Smooth muscle cell (in vitro differentiated cells): ENCODE results near the gene TMEM119. TPM values are rescaled to one million over a fixed set of nuclear protein-coding genes. Genes with fewer than 3 reads are reported as not detected.

ENCODE experiments used
- DNase-seq: peaks from one replicate; lab custom pipeline; 2025; ENCODE audit not compliant: unreplicated experiment; lab: John Stamatoyannopoulos, UW
- H2AFZ ChIP-seq: fragments of 200-600 bp; sonication (generic); 2 replicates; pipeline ENCODE4 v1.6.0; 2016; ENCODE audit warnings: antibody characterized with exemption, low read depth, mild to moderate bottlenecking
- H3F3A ChIP-seq: fragments of 200-600 bp; sonication (generic); 2 replicates; pipeline ENCODE4 v1.6.0; 2017; ENCODE audit warnings: antibody characterized with exemption, low read depth
- H3K27ac ChIP-seq: fragments of 200-600 bp; sonication (generic); 2 replicates; pipeline ENCODE4 v1.5.1; 2016; ENCODE audit warnings: low read depth, mild to moderate bottlenecking
- H3K27me3 ChIP-seq: fragments of 200-600 bp; sonication (generic); 2 replicates; pipeline ENCODE4 v1.6.1; 2016; ENCODE audit warnings: low read depth, mild to moderate bottlenecking
- H3K36me3 ChIP-seq: fragments of 200-600 bp; sonication (generic); 2 replicates; pipeline ENCODE4 v1.5.1; 2016; ENCODE audit warnings: low read depth
- H3K4me1 ChIP-seq: fragments of 200-600 bp; sonication (generic); 2 replicates; pipeline ENCODE4 v1.5.1; 2016; ENCODE audit warnings: low read depth
- H3K4me2 ChIP-seq: fragments of 200-600 bp; sonication (generic); 2 replicates; pipeline ENCODE4 v1.6.0; 2016; ENCODE audit warnings: mild to moderate bottlenecking
- H3K4me3 ChIP-seq: fragments of 200-600 bp; sonication (generic); 2 replicates; pipeline ENCODE4 v1.5.1; 2016; ENCODE audit warnings: mild to moderate bottlenecking
- H3K79me2 ChIP-seq: fragments of 200-600 bp; sonication (generic); 2 replicates; pipeline ENCODE4 v1.6.0; 2016; ENCODE audit warnings: low read depth, mild to moderate bottlenecking
- H3K9ac ChIP-seq: fragments of 200-600 bp; sonication (generic); 2 replicates; pipeline ENCODE4 v1.6.0; 2016; ENCODE audit warnings: low read depth
- H3K9me3 ChIP-seq: fragments of 200-600 bp; sonication (generic); replicated peaks from 2 replicates; pipeline ENCODE4 v1.5.1; 2016; ENCODE audit warnings: low read depth
- H4K20me1 ChIP-seq: fragments of 200-600 bp; sonication (generic); 2 replicates; pipeline ENCODE4 v1.6.0; 2016; ENCODE audit warnings: low read depth
- CTCF ChIP-seq: fragments of 200-600 bp; sonication (generic); IDR thresholded peaks from 2 replicates; pipeline ENCODE4 v1.5.1; 2017; ENCODE audit warnings: borderline replicate concordance, mild to moderate bottlenecking, antibody characterized with exemption; ENCODE audit not compliant: insufficient read depth, poor library complexity, severe bottlenecking
- WGBS: methylation state at CpG from one replicate; pipeline ENCODE4 v1.1.7; 2016; ENCODE audit warnings: low lambda C conversion rate; 5-methylcytosine and 5-hydroxymethylcytosine counted together
- polyA plus RNA-seq: library from polyadenylated mRNA; unstranded; fragments of >200 nt; fragmentation: Nextera tagmentation; extraction: Ambion mirVana; gene quantifications from 2 replicates; pipeline ENCODE4 v1.2.1, GENCODE V29; 2016
- total RNA-seq: library from RNA; depleted of rRNA; stranded (reverse); fragments of >200 nt; gene quantifications from 2 replicates; pipeline ENCODE4 v1.2.3, GENCODE V29; 2014

TMEM119 gene
- total and polyA plus RNA-seq, 2 experiments from 2014 or later: 40.9 to 103 TPM

DNA sequence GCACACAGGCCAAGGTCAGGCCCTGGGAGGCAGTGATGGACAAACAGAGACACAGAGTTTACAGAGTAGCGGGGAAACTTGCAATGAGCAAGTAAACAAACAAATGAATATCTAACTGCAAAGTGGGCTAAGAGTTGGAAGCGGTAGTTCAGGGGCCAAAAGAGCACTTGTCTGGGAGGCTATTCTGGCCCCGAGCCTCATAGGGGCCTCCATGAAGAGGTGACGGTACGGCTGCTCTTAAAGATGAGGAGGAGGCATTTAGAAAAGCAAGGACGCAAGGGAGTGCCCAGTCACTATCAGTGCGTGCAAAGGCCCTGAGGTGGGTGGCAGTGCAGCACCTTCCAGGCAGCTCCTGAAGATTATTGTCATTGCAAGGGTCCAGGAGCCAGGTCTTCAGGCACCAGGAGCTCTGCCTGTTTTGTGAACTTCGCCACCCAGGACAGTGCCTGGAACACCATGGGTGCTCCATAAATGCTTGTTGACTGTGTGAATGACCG lies 4.4 kb upstream of the TMEM119 start:
- no peaks in the 10 kb centered on the region for H3F3A ChIP-seq
- TF ChIP-seq CTCF: no peak

DNA sequence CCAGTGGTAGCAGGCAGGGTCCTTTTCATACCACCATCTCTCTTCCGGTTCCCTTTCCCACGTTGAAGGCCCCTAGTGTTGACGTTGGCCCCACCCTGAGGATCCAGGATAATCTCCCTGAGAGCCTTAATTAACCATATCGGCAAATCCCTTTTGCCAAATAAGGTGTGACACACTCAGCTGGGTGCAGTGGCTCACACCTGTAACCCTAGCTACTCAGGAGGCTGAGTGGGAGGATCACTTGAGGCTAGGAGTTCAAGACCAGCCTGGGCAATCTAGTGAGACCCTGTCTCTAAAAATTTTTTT lies 2.8 kb upstream of the TMEM119 start:
- H3K27ac ChIP-seq: no peak overlapping the region
- no peaks in the 10 kb centered on the region for H4K20me1 ChIP-seq
- no peak for DNase-seq
- H3K9ac ChIP-seq: no peak overlapping the region
- H2AFZ ChIP-seq: no peak overlapping the region
- no peak for TF ChIP-seq CTCF
- no peaks in the 10 kb centered on the region for H3K9me3 ChIP-seq
- no peaks in the 10 kb centered on the region for H3K4me1 ChIP-seq
- peaks cover 25% of the 10 kb centered on the region for H3K79me2 ChIP-seq
- no peak overlapping the region for H3K4me3 ChIP-seq
- no peaks in the 10 kb centered on the region for H3F3A ChIP-seq
- WGBS: 80% methylated on average over 4 of the region's 4 CpGs
- H3K4me2 ChIP-seq: no peak overlapping the region
- no peaks in the 10 kb centered on the region for H3K36me3 ChIP-seq
- no peaks in the 10 kb centered on the region for H3K27me3 ChIP-seq

More for the DNA sequence above, 4.4 kb upstream of the TMEM119 start:
- no peaks in the 10 kb centered on the region for H3K27me3 ChIP-seq
- 98% methylated on average over 9 of the region's 9 CpGs for WGBS
- H3K79me2 ChIP-seq: peaks cover 9% of the 10 kb centered on the region
- H3K36me3 ChIP-seq: no peaks in the 10 kb centered on the region
- no peak for DNase-seq
- H4K20me1 ChIP-seq: no peaks in the 10 kb centered on the region
- no peak overlapping the region for H3K4me3 ChIP-seq
- no peaks in the 10 kb centered on the region for H3K9me3 ChIP-seq
- H3K4me2 ChIP-seq: no peak overlapping the region
- H2AFZ ChIP-seq: no peak overlapping the region
- no peak overlapping the region for H3K27ac ChIP-seq
- H3K9ac ChIP-seq: no peak overlapping the region
- no peaks in the 10 kb centered on the region for H3K4me1 ChIP-seq

DNA sequence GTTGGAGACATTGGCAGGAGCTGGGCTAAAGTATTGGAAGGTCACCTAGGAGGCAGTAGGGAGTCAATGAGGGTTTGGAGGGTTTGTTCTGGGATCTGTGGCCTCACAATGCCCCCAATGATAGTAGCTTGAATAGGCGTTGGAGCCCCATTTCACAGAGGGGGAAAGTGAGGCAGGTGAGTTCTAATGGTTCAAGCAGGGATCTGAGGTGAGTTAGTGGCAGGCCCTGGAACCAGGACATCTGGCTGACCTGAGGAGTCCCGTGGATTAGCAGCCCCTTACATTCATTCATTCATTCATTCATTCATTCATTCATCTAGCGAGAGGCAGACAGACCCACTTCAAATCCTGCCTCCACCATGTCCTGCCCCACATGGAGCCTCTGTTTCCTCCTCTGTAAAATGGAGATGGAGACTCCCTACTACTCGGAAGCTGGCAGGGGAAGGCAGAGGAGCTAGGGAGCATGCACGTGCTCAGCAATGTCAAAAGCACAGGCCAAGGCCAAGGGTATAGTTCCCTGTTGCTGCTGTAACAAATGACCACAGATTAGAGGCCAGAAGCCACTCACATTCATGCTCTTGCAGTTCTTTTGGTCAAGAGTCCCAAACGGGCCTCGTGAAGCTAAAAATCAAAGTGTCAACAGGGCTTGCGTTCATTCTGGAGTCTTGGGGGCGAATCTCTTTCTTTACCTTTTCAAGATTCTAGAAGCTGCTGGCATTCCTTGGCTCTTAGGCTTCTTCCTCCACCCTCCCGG lies 2.2 kb upstream of the TMEM119 start:
- no peak for DNase-seq
- no peaks in the 10 kb centered on the region for H3K27me3 ChIP-seq
- H3K9ac ChIP-seq: no peak overlapping the region
- H3K4me1 ChIP-seq: no peaks in the 10 kb centered on the region
- H3K4me3 ChIP-seq: no peak overlapping the region
- no peaks in the 10 kb centered on the region for H3K36me3 ChIP-seq
- H2AFZ ChIP-seq: no peak overlapping the region
- H4K20me1 ChIP-seq: no peaks in the 10 kb centered on the region
- no peak overlapping the region for H3K27ac ChIP-seq
- no peak for TF ChIP-seq CTCF
- WGBS: 95% methylated on average over 10 of the region's 10 CpGs
- no peaks in the 10 kb centered on the region for H3K9me3 ChIP-seq
- H3F3A ChIP-seq: no peaks in the 10 kb centered on the region
- H3K4me2 ChIP-seq: no peak overlapping the region
- peaks cover 30% of the 10 kb centered on the region for H3K79me2 ChIP-seq

- TF ChIP-seq CTCF: no peak
- Histone ChIP-seq H3K9me3 (no peaks in the 10 kb centered on the region), H4K20me1 (no peaks in the 10 kb centered on the region), H3F3A (no peaks in the 10 kb centered on the region), H3K4me1 (no peaks in the 10 kb centered on the region), H3K79me2 (peaks cover 36% of the 10 kb centered on the region), H3K36me3 (no peaks in the 10 kb centered on the region), H2AFZ (no peak overlapping the region), H3K4me3 (no peak overlapping the region), H3K9ac (no peak overlapping the region), H3K4me2 (no peak overlapping the region), H3K27me3 (no peaks in the 10 kb centered on the region), H3K27ac (no peak overlapping the region)
- no peak for DNase-seq
- 96% methylated on average over 6 of the region's 6 CpGs for WGBS
Measured at GRCh38 chr12:108599541-108599940, 1.7 kb upstream of the TMEM119 start.
